Glomerular endothelial cell (primary cell): ENCODE results near the gene SORD. TPM values are rescaled to one million over a fixed set of nuclear protein-coding genes. Genes with fewer than 3 reads are reported as not detected.
"Not testable (repeated sequence)": the region's sequence is repeated elsewhere in the genome, so short reads cannot be mapped to it uniquely, and the experiment has no call there.

ENCODE experiments used
- DNase-seq: peaks from one replicate; pipeline ENCODE4 v3.0.0-alpha.2; 2011; ENCODE audit warnings: low read depth, low spot score; ENCODE audit errors: extremely low read depth
- total RNA-seq: library from RNA; depleted of rRNA; stranded (reverse); fragments of >200 nt; gene quantifications from 2 replicates; pipeline ENCODE4 v1.2.3, GENCODE V29; 2015

The SORD gene
- total RNA-seq, result 6.4 and 9.0 TPM in 2 replicates

DNA sequence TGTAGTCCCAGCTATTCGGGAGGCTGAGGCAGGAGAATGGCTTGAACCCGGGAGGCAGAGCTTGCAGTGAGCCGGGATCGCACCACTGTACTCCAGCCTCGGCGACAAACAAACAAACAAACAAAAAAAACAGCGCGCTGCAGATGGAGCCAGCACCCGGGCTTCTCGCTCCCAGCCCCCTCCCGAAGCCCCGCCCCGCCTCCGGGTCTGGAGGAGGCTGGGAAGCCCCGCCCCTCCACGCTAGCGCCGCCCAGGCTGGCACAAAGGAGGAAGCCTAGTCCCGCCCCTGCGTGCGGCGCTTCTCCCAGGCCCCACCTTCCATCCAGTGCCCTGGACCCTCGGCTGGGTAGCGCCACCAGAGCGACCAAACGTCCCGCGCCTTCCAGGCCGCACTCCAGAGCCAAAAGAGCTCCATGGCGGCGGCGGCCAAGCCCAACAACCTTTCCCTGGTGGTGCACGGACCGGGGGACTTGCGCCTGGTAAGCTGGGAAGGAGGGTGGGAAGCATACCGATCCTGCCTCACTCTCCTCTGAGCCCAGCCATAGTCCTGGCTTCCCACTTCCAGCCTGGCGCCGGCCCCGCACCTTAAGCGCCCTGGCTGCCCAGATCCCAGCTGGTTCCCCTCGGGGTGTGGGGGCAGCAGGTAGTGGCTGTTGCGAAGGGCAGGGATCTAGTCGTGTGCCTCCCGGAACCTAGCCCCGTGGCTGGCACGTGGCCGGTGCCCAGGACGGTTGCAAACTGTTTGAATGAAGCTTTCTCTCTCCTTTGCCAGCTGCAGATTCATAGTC is at the start of gene SORD:
SORD (plus strand) TSS at position 325 of the 788 bp plus-strand sequence; CDS start at position 414, 89 bp downstream.
- no peak for DNase-seq

DNA sequence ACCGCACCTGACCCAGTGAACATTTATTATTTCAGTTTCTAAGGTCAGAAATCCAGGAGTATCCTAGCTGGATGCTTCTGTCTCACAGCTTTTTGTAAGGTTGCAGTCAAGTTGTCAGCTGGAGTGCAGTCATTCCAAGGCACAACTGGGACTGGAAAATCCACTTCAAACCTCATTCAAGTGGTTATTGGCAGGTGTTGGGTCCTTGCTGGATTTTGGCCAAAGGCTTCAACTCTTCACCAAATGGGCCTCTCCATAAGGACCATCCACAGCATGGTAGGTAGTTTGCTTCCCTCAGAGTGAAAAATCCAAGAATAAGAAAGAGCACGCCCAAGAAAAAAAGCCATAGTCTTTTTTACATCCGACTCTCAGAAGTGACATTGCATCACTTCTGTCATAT is 46.8 kb upstream of the SORD start:
- not testable (repeated sequence) for DNase-seq

DNA sequence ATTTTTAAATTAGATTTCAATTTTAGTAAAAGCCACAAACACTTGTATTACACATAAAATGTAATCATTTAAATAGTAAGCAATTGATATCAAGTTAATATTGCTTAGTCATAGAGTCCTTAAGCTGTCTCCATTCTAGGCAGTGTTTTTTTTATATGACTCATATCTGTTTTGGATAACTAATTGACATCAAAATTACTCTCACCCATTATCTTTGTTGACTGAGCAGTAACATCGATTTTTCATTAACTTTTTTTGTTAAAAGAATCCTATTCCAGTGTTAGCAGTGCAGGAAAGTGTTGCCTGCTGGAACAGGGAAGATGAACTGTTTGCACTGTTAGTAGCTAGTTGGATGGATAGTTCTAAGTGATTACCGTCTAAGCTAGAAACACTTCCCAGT is 45.2 kb upstream of the SORD start:
- DNase-seq, result not testable (repeated sequence)

DNA sequence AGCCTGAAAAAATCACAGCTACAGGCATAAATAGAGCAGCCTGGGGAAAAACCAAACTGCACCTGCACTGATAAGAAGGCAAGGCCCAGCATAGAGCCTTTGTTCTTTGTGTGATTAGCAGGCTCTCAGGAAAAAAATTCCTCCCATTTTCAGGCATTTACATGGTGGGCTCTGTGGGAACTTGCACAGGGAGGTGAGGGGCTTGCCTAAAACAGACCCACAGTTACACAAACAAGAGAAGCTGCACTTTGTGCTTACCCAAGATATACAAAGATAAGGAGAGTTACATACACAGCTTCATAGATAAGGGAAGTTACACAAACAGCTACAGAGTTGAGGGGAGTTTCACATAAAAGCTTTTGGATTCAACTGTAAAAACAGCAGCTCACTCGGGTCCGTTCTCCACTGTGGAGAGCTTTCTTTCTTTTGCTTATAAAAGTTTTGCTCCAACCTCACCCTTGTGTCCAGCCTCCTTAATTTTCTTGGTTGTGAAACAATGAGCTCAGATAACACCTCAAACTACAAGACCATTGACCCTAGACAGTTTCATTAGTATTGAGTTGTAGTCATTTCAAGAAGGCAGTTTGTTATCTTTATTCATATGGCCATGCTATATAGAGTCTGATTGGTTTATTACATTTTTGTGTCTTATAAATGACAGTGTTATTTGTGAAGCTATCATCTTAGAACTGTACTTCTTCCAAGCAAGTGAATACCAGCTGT is 43.2 kb upstream of the SORD start:
- not testable (repeated sequence) for DNase-seq

DNA sequence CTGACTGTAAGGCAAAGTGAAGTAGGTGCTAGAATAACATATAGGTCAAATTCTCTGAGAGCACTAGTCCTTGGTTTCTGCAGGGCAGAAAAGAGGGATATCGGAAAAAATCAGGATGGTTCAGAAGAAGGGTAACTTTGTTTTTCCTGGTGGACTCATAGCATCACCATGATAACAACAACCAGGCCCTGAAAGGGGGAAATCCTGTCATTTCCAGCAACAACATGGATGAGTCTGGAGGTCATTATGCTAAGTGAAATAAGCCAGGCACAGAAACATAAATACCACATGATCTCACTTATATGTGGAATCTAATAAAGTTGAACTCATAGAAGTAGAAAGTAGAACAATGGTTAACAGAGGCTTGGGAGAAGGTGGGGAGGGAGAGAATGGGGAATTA is 38.9 kb upstream of the SORD start:
- DNase-seq, result not testable (repeated sequence)

DNA sequence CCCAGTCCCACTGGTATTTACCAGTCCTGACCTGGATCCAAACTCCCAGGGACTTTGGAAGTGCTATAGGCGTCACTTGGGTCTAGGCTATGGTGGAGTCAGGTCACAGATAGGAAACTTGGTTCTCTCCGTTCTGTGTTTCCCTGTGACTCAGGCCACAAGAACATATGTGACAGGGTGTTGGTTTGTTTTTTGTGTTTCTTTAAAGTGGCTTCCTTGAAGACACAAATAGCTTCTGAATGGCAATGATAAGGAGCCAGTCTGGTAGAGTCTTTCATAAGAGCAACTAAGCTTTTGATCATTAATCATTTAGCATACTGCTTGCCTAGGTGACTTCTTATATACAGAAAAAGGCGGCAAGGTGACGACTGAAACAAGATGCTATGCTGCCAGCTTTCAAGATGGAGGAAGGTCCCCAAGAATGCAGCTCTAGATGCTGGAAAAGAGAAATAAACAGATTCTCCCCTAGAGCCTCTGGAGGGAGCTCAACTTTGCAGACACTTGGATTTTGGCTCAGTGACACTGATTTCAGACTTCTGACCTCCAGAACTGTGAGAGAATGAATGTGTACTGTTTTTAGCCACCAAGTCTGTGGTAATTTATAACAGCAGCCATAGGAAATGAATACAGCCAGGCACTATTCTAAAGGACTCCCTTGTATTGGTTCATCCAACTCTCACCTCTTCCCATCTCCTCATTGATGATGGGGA is 36.5 kb upstream of the SORD start:
- DNase-seq, result not testable (repeated sequence)

DNA sequence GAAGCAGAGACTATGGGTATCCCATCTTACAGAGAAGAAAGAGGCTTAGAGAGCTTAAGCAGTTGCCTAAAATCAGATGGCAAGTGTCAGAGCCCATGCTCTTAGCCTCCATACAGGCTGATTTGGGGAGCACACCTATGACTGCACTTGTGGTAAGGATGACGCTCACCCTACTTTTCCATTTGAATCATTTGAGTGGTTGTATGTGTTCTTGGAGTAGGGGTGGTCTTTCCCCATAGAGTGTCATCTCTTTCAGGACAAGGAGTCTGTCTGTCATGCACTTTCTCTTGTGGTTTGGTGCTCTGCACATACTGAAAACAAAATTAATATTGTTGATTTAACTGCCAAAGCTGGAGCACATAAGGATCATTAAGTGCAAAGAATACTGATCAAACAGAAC is 35.3 kb upstream of the SORD start:
- DNase-seq, result not testable (repeated sequence)

DNA sequence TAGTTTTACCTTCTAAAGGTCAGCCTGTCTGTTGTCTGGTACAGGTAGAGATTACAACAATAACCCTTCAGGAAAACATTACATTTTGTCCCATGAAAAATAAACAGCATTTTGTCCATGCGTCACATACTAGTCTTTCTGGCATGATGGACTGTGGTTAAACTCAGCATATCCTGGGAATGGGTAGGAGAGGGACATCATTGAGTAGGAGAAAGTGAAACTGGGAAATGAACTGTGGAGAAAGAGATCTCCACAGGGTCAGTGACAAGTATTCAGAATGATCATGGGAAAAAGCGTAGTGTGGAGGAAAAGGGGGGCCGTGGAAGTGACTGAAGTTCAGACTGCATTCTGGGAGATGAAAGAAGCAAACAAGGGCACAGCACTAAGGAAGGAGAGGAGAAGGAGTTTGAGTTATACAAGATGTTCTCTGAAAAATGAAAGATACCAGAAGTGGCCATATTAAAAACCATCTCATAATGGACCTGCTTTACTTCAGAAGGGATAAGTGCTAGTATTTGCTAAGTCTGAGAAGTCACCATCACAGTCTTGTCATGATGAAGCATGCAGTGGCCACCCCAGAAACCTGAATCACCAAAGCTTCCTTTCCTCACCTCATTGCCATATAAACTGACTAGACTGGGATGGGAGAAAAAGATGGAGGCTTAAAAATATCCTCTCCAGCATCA is 34.7 kb upstream of the SORD start:
- not testable (repeated sequence) for DNase-seq

DNA sequence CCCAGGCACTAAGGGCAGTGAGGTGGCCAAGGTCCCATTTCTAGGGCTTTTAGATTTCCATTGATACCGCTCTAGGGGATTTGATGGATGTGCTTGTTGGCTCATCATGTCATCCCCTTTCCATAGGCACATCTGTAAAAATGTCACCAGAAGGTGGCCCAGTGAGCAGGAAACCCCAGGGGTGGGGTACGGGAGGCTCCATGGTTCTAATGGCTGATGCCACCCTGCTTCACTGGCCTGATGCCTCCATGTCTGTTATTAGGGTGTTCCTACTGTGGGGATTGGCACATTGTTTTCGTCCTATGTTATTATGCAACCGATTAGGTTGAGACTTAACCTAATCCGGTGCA is 34.1 kb upstream of the SORD start:
- DNase-seq, result not testable (repeated sequence)

DNA sequence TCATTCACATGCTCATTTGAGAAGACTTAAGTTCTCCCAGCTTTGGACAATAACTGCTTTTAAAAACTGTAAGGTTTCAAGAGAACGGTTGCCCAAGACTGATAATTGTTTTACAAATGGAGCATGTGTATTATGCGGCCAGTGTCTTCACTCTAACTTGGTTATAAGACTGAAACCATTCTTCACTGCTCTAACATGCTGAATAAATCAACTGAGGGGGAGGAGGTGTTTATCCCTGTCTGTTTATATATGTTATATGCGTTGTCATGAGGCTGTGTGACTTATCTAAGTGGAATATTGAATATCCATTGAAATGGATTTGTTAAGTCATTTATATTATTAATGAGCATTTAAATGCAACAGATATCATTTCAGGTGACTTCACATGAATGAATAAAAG is 25.4 kb upstream of the SORD start:
- not testable (repeated sequence) for DNase-seq

DNA sequence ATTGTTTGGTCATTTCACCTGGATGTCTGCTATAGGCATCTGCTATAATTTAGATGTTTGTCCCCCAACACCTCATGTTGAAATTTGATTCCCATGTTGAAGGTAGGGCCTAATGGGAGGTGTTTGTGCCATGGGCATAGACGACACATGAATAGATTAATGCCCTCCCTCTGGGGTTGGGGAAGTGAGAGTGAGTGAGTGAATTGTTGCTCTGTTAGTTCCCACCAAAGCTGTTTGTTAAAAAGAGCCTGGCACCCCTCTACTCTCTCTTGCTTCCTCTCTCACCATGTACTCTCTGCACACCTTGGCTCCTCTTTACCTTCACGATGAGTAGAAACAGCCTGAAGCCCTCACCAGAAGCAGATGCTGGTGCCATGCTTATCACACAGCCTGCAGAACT is 23.9 kb upstream of the SORD start:
- no peak for DNase-seq

DNA sequence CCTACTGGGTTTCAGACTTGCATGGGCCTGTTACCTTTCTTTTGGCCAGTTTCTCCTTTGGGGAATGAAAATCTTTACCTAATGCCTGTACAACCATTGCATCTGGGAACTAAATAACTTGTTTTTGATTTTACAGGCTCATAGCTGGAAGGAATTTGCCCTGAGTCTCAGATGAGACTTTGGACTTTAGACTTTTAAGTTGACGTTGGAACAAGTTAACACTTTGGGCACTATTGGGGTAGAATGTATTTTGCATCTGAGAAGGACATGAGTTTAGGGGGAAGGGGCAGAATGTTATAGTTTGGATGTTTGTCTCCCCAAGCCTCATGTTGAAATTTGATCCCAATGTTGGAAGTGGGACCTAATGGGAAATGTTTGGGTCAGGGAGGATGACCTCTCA is 21.8 kb upstream of the SORD start:
- not testable (repeated sequence) for DNase-seq

DNA sequence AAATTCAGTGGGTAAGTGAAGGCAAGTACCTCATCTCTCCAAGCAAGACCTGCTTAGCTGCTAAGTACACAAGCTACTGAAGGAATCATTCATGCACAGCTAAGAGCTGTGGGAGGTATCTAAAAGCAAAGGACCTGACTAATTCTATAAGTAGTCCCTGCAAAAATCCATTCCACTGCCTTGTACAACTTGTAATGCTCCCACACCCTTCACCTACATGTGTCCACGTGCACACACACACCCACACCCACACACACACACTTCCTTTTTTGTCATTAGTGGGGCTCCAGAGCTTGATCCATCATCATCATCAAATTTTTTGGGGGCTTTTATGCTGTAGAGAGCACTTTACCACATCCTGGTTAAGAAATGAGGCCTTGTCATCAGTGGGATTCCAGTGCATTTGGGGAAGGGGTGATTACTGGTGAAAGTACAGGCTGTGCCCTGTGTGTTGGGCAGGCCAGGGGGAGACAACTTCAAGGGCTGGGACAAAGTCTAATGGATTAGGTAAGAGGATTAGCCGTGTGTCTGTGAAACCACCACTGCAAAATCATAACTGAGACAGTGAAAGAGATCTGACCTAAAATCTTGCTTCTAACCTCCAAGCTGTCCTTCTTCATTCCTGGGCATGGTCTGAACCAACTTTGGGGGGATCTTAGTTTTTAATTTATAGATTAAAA is 19.1 kb upstream of the SORD start:
- DNase-seq, result not testable (repeated sequence)

DNA sequence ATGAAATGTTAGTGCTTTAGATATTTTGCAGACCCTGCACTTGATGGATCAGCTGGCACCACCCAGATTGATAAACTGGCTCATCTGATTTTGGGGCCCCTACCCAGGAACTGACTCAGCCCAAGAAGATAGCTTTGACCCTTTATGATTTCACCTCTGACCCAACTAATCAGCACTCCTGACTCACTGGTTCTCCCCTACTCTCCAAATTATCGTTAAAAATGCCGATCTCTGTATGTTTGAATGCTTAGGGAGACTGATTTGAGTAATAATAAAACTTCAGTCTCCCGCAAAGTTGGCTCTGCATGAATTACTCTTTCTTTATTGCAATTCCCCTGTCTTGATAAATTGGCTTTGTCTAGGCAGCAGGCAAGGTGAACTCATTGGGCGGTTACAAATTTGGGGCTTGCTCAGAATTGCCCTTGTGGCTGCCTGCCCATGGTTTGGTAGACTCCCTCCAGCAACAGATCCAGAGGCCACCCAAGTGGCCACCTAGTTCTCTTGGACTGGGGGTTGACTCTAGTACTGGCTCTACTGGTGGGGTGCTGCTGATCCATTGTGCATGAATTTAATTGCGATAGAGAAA is 18.3 kb upstream of the SORD start:
- DNase-seq, result not testable (repeated sequence)

DNA sequence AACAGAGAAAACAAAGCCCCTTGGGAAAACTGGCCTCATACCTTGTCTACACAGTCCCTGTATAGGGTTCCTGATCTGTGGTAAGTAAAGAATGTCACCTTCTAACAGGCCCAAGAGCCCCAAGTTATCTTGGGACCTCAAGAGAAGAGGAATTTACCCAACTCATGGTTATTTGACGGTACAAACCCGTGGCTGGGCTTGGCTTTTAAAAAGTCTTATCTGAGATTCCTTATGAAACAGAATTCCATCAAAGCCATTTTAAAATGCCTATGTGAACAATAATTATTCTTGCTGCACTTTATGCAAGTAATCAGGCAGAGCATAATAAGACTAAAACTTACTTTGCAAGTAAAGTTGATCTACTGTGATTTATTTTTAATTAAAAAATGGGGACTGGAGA is 13.9 kb upstream of the SORD start:
- DNase-seq, result no peak

DNA sequence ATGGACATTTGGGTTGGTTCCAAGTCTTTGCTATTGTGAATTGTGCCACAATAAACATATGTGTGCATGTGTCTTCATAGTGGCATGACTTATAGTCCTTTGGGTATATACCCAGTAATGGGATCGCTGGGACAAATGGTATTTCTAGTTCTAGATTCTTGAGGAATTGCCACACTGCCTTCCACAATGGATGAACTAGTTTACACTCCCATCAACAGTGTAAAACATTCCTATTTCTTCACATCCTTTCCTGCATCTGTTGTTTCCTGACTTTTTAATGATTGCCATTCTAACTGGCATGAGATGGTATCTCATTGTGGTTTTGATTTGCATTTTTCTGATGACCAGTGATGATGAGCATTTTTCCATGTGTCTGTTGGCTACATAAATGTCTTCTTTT is 7.9 kb upstream of the SORD start:
- not testable (repeated sequence) for DNase-seq

DNA sequence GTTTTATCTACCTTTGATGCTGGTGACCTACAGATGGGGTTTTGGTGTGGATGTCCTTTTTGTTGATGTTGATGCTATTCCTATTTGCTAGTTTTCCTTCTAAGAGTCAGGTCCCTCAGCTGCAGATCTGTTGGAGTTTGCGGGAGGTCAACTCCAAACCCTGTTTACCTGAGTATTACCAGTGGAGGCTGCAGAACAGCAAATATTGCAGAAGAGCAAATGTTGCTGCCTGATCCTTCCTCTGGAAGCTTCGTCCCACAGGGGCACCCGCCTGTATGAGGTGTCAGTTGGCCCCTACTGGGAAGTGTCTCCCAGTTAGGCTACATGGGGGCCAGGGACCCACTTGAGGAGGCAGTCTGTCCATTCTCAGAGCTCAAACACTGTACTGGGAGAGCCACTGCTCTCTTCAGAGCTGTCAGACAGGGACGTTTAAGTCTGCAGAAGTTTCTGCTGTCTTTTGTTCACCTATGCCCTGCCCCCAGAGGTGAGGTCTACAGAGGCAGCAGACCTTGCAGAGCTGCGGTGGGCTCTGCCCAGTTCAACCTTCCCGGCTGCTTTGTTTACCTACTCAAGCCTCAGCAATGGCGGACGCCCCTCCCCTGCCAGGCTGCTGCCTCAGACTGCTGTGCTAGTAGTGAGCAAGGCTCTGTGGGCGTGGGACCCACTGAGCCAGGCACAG is 2.6 kb upstream of the SORD start:
- DNase-seq, result not testable (repeated sequence)

DNA sequence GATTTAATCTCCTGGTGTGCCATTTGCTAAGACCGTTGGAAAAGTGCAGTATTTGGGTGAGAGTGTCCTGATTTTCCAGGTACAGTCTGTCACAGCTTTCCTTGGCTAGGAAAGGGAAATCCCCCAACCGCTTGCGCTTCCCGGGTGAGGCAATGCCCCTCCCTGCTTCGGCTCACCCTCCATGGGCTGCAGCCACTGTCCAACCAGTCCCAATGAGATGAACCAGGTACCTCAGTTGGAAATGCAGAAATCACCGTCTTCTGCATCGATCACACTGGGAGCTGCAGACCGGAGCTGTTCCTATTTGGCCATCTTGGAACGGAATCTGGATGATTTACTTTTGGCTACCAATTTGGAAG is 2.1 kb upstream of the SORD start:
- DNase-seq, result not testable (repeated sequence)

DNA sequence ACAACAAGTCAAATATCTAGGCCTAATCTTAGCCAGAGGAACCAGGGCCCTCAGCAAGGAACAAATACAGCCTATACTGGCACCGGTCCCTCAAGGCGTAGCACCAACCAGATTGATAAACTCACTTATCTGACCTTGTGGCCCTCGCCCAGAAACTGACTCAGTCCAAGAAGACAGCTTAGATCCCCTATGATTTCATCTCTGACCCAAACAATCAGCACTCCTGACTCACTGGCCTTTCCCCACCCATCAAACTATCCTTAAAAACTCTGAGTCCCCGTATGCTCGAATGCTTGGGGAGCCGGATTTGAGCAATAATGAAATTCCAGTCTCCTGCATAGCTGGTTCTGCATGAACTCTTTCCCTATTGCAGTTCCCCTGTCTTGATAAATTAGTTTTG is 1.6 kb upstream of the SORD start:
- DNase-seq, result no peak
